DND-41 (cell line): ENCODE data around the gene EBI3.

Source experiments
- CTCF ChIP-seq: IDR thresholded peaks from 2 replicates; pipeline ENCODE4 v1.5.1; 2012; ENCODE audit warnings: borderline replicate concordance, low read length, moderate library complexity, mild to moderate bottlenecking; ENCODE audit not compliant: poor library complexity, severe bottlenecking; ENCODE audit errors: extremely low read depth
- EZH2 ChIP-seq: IDR thresholded peaks from 3 replicates; pipeline ENCODE4 v1.6.1; 2012; ENCODE audit warnings: borderline replicate concordance, low read depth, mild to moderate bottlenecking, moderate library complexity, low read length, inconsistent platforms; ENCODE audit not compliant: severe bottlenecking

GRCh38 chr19:4225885-4226284 lies 3.4 kb upstream of the EBI3 start:
- TF ChIP-seq EZH2 (no peak), CTCF (no peak)
